Esophagus squamous epithelium (tissue), 4 donors: ENCODE measurements around the gene YKT6.

Source experiments
- POLR2A ChIP-seq, 4 donors: fragments of 450-650 bp; IDR thresholded peaks; one replicate each; pipeline ENCODE4 v1.6.1; 2017; ENCODE audit warnings: antibody characterized with exemption in 4 of 4, mild to moderate bottlenecking in 4 of 4, moderate library complexity in 3 of 4
- TF ChIP-seq, protein P1 (sequence below), 6 experiments: fragments of 450-650 bp in 4 of 6; fragments of 200-600 bp in 2 of 6; sonication (generic) in 2 of 6; IDR thresholded peaks; one replicate each; pipeline ENCODE4 v1.5.1; 2016 to 2019; ENCODE audit warnings: antibody characterized with exemption in 6 of 6, mild to moderate bottlenecking in 4 of 6, moderate library complexity in 4 of 6

DNA sequence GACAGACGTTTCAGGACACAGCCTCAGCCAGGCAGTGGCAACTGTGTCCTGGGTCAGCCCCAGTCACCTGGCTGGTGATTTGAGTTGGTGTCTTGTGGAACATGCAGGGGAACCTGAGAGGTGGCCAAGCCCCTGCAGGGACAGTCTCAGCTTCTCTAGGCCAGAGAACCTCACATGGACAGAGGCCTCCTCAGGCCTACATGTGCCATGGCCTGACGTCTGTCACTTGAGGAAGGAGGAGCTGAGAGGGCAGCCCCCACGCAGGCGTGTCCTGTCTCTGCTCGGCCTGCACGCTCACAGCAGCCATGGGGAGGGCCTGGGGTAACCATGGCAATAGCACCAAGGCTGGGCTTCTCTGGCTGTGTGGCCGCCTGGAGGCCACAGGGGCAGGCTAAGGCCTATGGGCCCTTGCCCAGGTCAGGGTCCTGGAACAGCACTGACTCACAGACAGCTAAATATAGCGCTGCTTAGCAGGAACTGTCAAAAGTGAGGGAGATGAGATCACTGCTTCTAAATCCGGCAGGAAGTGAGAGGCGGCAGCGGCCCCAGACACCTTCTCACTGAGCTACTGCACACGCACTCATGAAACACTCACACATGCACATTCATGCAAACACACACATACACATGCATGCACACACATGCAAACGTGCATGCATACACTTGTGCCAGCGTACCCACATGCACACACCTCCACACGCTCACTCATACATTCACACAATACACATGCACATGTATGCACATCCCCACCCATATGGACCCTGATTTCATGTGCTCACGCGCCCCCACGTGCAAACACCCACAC lies 57.0 kb downstream of the YKT6 start:
- TF ChIP-seq, protein P1, sequence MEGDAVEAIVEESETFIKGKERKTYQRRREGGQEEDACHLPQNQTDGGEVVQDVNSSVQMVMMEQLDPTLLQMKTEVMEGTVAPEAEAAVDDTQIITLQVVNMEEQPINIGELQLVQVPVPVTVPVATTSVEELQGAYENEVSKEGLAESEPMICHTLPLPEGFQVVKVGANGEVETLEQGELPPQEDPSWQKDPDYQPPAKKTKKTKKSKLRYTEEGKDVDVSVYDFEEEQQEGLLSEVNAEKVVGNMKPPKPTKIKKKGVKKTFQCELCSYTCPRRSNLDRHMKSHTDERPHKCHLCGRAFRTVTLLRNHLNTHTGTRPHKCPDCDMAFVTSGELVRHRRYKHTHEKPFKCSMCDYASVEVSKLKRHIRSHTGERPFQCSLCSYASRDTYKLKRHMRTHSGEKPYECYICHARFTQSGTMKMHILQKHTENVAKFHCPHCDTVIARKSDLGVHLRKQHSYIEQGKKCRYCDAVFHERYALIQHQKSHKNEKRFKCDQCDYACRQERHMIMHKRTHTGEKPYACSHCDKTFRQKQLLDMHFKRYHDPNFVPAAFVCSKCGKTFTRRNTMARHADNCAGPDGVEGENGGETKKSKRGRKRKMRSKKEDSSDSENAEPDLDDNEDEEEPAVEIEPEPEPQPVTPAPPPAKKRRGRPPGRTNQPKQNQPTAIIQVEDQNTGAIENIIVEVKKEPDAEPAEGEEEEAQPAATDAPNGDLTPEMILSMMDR (IDR thresholded peaks at IDR 0.05) = no peak
- no peak for TF ChIP-seq POLR2A (IDR thresholded peaks at IDR 0.05)
